Measurements from ENCODE around the gene PDCD2L.

Gene PDCD2L

GRCh38 chr19:34364462-34364829, 39.8 kb upstream of the PDCD2L start:
- CTCF ChIA-PET, result interaction anchor here (0.6 to 0.7 kb wide), 3 partner anchors 92 to 321 kb away, joined by 3 to 6 read pairs (median 4); no protein-coding TSS in a partner anchor
- 0 out of 2 replicates have a peak, but pooled peaks have one; percentile 14 for TF ChIP-seq ZBTB21 (tag by site-specific recombination; IDR thresholded peaks at IDR 0.05)
- no peak for TF ChIP-seq ZNF596 (tag by site-specific recombination; IDR thresholded peaks at IDR 0.05)
- TF ChIP-seq CTCF (tag by site-specific recombination; IDR thresholded peaks at IDR 0.05), result peak; percentile 56
- no peak for TF ChIP-seq ZNF114 (tag by site-specific recombination; IDR thresholded peaks at IDR 0.05)
- Histone ChIP-seq H3K4me3 (ENCODE audit: low read depth, low read length) (peak overlapping the region; percentile 64), H3K36me3 (ENCODE audit: control insufficient read depth in 2 of 2, insufficient read depth in 1 of 2, low read length in 2 of 2) (peaks cover 32 to 35% of the 10 kb centered on the region in 2 experiments), H3K27ac (ENCODE audit: extremely low read depth, low read depth, low read length) (peak overlapping the region; percentile 89; the same call in 1 of the 2 replicates), H3K9me3 (ENCODE audit: control insufficient read depth, insufficient read depth, low read depth, low read length) (no peaks in the 10 kb centered on the region), H3K4me1 (ENCODE audit: control insufficient read depth, insufficient read depth, low read length) (peaks cover 17% of the 10 kb centered on the region)
- POLR2A ChIA-PET, result interaction anchor here (0.7 to 2.7 kb wide), 6 partner anchors 12 to 546 kb away, joined by 3 to 13 read pairs (median 5); partner anchors contain the start of genes UBA2 and WTIP

GRCh38 chr19:34364830-34365462, 39.3 kb upstream of the PDCD2L start, which contains the start of gene GPI:
Gene GPI, plus strand, starts transcription at chr19:34365196. Its CDS starts 71 bp downstream, at chr19:34365267.
- peak within 1 kb of the TSS; percentile 89 for H3K27ac ChIP-seq (ENCODE audit: extremely low read depth, low read depth, low read length)
- POLR2A ChIA-PET, result interaction anchor here (0.7 to 2.7 kb wide), 13 partner anchors 12 to 546 kb away, joined by 3 to 13 read pairs (median 4); partner anchors contain the start of genes PDCD2L, UBA2 and WTIP
- peak within 1 kb of the TSS; percentile 64 for H3K4me3 ChIP-seq (ENCODE audit: low read depth, low read length)
- H3K9me3 ChIP-seq (ENCODE audit: control insufficient read depth, insufficient read depth, low read depth, low read length), result no peaks in the 10 kb centered on the region
- CTCF ChIA-PET, result interaction anchor here (0.6 to 1.5 kb wide), 3 partner anchors 66 to 1591 kb away, joined by 4 to 7 read pairs (median 4); no protein-coding TSS in a partner anchor
- H3K4me1 ChIP-seq (ENCODE audit: control insufficient read depth, insufficient read depth, low read length), result peaks cover 17% of the 10 kb centered on the region
- peaks cover 37 to 40% of the 10 kb centered on the region in 2 experiments for H3K36me3 ChIP-seq (ENCODE audit: control insufficient read depth in 2 of 2, insufficient read depth in 1 of 2, low read length in 2 of 2)
- TF ChIP-seq HOXA7 (CRISPR knock-in tag; IDR thresholded peaks at IDR 0.05; ENCODE audit: borderline replicate concordance) (peak; percentile 53; the same call in 1 of the 2 replicates), ZNF660 (tag by site-specific recombination; IDR thresholded peaks at IDR 0.05) (peak; percentile 70; the same call in 1 of the 2 replicates), ZBTB44 (tag by site-specific recombination; IDR thresholded peaks at IDR 0.05) (peak; percentile 34; the same call in 1 of the 2 replicates), ZNF843 (tag by site-specific recombination; IDR thresholded peaks at IDR 0.05) (0 out of 2 replicates have a peak, but pooled peaks have one; percentile 18), ZNF394 (tag by site-specific recombination; IDR thresholded peaks at IDR 0.05; ENCODE audit: borderline replicate concordance) (no peak), ZBTB6 (tag by site-specific recombination; IDR thresholded peaks at IDR 0.05) (peak; percentile 52; the same call in 1 of the 2 replicates), ZNF747 (tag by site-specific recombination; IDR thresholded peaks at IDR 0.05) (no peak), ZNF433 (tag by site-specific recombination; IDR thresholded peaks at IDR 0.05; ENCODE audit: low read depth) (no peak), ZNF596 (tag by site-specific recombination; IDR thresholded peaks at IDR 0.05) (peak; percentile 4; the same call in 1 of the 2 replicates), OSR2 (tag by site-specific recombination; IDR thresholded peaks at IDR 0.05) (no peak), PATZ1 (tag by site-specific recombination; IDR thresholded peaks at IDR 0.05) (0 out of 2 replicates have a peak, but pooled peaks have one; percentile 36), ZNF140 (tag by site-specific recombination; IDR thresholded peaks at IDR 0.05) (no peak), SP2 (tag by site-specific recombination; IDR thresholded peaks at IDR 0.05) (peak; percentile 41), ZBTB17 (tag by site-specific recombination; IDR thresholded peaks at IDR 0.05) (peak; percentile 89), KLF1 (tag by site-specific recombination; IDR thresholded peaks at IDR 0.05) (no peak), ZFHX2 (tag by site-specific recombination; conservative IDR thresholded peaks at IDR 0.05) (peak; percentile 87), ZSCAN30 (tag by site-specific recombination; IDR thresholded peaks at IDR 0.05) (peak; percentile 57), ZNF555 (tag by site-specific recombination; conservative IDR thresholded peaks at IDR 0.05) (no peak), SP7 (tag by site-specific recombination; IDR thresholded peaks at IDR 0.05) (peak; percentile 49; the same call in 1 of the 2 replicates), ZNF677 (tag by site-specific recombination; IDR thresholded peaks at IDR 0.05) (peak; percentile 71; the same call in 1 of the 2 replicates)
